Heart left ventricle (tissue), 13 donors: Measurements from ENCODE around the gene GALNT8.

Experiments
- POLR2A ChIP-seq, 2 donors: fragments of 450-650 bp; IDR thresholded peaks; one replicate each; pipeline ENCODE4 v1.6.1; 2017; ENCODE audit warnings: antibody characterized with exemption in 2 of 2, mild to moderate bottlenecking in 2 of 2, moderate library complexity in 2 of 2
- TF ChIP-seq, protein P1 (sequence below), 12 donors: fragments of 200-600 bp; sonication (generic) in 4 of 12; IDR thresholded peaks; one replicate each; pipeline versions ENCODE4 v1.5.0 to v1.8.0; 2018 to 2022; ENCODE audit warnings: antibody characterized with exemption in 12 of 12, mild to moderate bottlenecking in 5 of 12
- donor health status: ischemic (EF 13 %, LVEDD 7.1; RV severe dilation, severe dysfunction).
- donor health status: DM: no; HTN: yes; CAD: no.
- donor health status: DM: no; HTN: no; CAD: no.
- donor health status: ischemic (EF 25% LVEDD 6.9; RV normal size, moderate dysfunction).
- donor health status: ischemic (EF 25% LVEDD 5.7; RV mildly dilated, moderate dysfunction).
- donor health status: ischemic (EF 35%, LVEDD 5.7; RV mildly dilated, moderate dysfunction).
- donor health status: nonischemic (EF 11% LVEDD 7.7; RV severe dilation, severe dysfunction).
- donor health status: DM: yes; HTN: yes; CAD: no.
- donor health status: PGD.
- donor health status: ischemic (EF 29% LVEDD 5.4; RV normal size, mild dysfunction).
- donor health status: nonischemic (EF 23%, LVEDD 6.1; RV moderate dilation, normal function).

DNA sequence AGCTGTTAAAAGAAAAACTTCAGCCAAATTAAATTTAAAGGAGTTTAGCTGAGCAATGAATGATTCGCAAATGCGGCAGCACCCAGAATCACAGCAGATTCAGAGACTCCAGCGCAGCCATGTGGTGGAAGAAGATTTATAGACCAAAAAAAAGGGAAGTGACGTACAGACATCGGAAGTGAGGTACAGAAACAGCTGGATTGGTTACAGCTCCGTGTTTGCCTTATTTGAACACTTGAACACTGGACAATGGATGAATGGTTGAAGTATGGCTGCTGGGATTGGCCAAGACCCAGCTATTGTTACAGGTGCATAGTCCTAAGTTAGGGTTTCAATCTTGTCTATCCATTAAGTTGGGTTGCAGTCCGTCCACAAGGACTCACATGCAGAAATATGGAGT, 42.6 kb downstream of the GALNT8 start:
- TF ChIP-seq, protein P1, sequence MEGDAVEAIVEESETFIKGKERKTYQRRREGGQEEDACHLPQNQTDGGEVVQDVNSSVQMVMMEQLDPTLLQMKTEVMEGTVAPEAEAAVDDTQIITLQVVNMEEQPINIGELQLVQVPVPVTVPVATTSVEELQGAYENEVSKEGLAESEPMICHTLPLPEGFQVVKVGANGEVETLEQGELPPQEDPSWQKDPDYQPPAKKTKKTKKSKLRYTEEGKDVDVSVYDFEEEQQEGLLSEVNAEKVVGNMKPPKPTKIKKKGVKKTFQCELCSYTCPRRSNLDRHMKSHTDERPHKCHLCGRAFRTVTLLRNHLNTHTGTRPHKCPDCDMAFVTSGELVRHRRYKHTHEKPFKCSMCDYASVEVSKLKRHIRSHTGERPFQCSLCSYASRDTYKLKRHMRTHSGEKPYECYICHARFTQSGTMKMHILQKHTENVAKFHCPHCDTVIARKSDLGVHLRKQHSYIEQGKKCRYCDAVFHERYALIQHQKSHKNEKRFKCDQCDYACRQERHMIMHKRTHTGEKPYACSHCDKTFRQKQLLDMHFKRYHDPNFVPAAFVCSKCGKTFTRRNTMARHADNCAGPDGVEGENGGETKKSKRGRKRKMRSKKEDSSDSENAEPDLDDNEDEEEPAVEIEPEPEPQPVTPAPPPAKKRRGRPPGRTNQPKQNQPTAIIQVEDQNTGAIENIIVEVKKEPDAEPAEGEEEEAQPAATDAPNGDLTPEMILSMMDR (IDR thresholded peaks at IDR 0.05) = no peak
- no peak for TF ChIP-seq POLR2A (IDR thresholded peaks at IDR 0.05)
